ENCODE measurements around the gene OCA2. TPM values are rescaled to one million over a fixed set of nuclear protein-coding genes. Genes with fewer than 3 reads are reported as not detected.

Gene OCA2
- total and polyA plus RNA-seq, 2 of the 8 experiments (the other 6 are each of a cell fraction or from before 2014, with no cell fraction given), result 0.20 TPM

DNA sequence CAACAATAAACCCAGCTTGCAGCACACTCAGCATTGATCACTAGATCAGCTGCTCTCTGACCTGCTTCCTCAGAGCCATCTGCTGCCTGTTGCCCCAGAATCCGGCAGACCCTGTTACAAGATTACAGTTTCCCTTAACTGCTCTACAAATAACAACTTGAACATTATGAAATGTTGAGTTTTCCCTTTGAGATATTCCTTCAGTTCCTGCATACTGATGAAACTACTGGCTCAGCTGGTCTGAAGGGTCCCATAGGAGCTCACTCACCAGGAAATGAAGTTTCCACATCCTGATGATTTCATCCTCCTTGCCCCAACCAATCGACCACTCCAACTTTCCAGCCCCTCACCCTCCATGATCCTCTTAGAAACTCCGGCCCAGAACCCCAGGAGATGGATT lies 281.9 kb downstream of the OCA2 start (continued):
- no peak for TF ChIP-seq EP300 (IDR thresholded peaks at IDR 0.05; ENCODE audit: borderline replicate concordance in 1 of 2, low read depth in 2 of 2, low read length in 2 of 2)
- no peak for TF ChIP-seq TAF7 (optimal IDR thresholded peaks at IDR 0.05; ENCODE audit: borderline replicate concordance, low read depth, low read length)
- no peak for TF ChIP-seq CBX5 (IDR thresholded peaks at IDR 0.05; ENCODE audit: low read depth, low read length)
- TF ChIP-seq MAX (IDR thresholded peaks at IDR 0.05), result no peak

Data from H1 (cell line).